OCI-M2 (cell line): ENCODE results near the gene GMNC.
"Not testable (repeated sequence)": the region's sequence is repeated elsewhere in the genome, so short reads cannot be mapped to it uniquely, and the experiment has no call there.

Experiments used
- DNase-seq: peaks from one replicate; lab custom pipeline; 2025; ENCODE audit not compliant: unreplicated experiment; lab: John Stamatoyannopoulos, UW

GMNC gene, protein sequence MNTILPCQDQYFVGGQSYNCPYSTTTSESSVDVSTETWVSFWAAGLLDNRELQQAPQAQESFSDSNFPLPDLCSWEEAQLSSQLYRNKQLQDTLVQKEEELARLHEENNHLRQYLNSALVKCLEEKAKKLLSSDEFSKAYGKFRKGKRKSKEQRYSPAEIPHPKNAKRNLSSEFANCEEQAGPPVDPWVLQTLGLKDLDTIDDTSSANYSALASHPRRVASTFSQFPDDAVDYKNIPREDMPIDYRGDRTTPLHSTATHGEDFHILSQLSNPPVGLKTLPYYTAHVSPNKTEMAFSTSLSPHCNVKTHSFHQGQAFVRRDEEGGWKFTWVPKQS

DNA sequence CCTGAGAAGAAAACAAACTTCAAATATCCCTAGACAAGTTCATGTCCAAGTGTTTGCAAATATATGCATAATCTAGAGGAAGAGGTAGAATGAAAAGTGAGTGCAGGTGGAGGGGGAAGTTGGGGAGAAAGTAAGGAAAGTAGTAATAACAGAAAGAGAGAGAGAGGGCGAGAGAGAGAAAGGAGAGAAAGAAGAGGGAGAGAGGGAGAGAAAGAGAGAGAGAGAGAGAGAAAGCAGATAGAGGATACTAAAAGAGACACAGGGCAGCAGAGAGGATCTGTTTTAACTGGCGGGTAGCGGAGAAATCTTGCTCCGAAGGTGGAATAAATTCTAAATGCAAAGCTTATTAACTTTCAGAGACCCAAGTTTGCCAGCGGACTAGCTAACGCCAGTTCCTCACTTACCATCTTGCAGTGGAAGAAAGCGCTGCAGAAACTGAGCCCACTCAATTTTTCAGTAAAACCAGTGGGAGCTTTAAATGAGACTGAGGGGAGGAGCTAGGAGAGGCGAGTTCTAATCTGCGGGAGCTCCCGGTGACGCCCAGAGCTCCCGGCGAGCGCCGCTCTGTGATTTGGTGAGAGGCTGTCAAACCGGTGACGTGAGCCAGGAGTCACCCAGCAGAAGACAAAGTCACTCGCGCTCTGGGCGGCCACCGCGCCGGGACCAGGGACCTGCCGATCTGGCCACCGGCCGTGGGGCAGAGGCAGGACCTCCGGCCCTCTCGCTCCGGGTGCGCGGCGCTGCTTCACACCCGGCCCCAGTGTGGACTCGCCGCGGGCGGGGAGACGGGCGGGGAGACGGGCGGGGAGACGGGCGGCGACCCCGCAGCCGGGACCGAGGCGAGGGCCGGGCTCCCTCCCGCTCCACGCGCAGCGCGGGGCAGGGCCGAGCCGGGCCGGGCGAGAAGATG is at the start of gene GMNC:
GMNC (minus strand) TSS at position 486 of the 910 bp plus-strand sequence; CDS start at position 407, 79 bp downstream.
- no peak for DNase-seq

DNA sequence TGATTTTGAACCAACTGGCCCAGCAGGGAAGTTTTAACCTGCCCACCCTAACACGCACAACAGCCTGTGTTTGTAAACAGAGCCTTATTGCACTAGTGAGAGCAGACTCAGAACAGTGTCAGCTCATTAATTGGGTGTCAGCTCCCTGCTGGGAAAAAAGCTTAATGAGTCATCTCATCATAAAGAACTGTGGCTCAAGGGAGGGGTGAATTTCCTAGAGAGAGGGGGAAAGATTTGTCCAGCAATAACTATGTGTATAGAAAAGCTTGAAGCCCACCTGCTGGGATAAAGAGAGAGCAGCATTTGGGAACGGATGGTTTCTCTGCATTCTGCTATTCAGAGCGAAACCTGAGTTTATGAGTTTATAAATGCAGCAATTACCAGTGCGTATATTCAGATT is 48.9 kb upstream of the GMNC start:
- no peak for DNase-seq

DNA sequence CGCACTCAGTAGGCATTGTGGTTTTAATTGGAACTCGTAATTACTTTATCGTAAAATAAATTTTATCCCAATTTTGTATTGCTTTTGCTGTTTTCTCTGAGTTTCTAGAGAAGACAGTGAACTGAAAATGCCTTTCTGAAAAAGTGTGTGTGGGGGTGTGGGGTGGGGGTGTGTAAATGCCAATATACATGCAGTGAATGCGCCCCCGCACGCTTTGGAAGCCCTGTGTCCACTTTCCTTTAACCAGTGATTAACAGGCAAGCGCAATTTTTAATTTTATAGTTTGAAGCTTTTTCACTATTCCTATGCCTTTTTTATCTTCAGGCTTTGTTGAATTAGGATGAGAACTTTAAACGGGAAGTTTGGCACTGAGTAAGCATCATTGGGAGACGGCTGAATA is 47.4 kb upstream of the GMNC start:
- DNase-seq, result no peak

DNA sequence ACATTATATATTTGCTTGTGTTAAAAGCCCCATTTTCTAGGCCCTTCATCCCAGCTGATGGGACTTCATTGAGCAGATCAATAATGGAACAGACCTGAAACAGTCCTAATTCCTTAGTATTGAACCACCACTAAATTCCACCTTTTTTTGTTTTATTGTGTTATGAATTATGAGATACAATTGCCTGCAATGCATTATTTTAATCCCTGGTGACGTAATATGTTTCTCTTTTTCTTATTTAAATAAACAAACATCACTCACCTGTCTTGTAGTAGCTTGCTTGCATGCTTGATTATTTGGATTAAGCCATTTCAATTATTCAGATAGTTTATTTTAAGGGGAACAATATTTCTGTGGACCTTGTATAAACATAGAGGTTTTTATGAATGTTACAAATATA is 40.7 kb upstream of the GMNC start:
- DNase-seq, result no peak

DNA sequence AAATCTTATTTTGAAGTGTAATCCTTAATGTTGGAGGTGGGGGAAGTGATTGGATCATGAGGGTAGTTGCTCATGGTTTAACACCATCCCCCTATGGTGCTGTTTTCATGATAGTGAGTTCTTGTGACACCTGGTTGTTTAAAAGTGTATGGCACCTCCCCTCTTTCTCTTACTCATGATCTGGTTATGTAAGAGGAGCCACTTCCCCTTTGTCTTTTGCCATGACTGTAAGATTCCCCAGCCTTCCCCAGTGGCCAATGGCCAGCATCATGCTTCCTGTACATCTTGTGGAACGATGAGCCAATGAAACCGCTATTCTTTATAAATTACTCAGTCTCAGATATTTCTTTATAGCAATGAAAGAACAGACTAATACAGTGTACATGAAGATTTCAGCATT is 39.8 kb upstream of the GMNC start:
- DNase-seq, result no peak

DNA sequence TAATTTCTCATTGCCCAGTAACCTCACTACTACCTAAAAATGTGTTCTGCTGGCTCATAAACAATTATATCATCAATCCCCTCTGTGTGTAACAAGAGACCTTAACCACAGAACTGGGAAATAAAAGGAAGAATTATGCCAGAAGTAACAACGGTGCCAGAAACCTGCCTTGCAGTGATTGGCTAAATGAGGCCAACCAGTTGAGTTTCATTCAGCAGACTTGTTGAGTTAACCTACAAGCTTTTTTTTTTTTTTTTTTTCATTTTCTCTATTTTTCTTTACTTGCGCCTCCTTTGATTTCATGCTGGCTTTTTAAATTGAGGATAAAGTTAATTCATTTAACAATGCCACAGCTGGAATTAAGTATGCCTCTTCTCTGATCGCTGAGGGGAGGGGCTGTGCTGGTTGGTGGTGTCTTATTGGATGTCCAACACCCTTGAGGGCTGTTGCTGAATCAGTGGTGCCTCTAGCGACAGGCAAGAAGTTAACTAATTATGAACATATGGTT is 30.0 kb upstream of the GMNC start:
- DNase-seq, result no peak

DNA sequence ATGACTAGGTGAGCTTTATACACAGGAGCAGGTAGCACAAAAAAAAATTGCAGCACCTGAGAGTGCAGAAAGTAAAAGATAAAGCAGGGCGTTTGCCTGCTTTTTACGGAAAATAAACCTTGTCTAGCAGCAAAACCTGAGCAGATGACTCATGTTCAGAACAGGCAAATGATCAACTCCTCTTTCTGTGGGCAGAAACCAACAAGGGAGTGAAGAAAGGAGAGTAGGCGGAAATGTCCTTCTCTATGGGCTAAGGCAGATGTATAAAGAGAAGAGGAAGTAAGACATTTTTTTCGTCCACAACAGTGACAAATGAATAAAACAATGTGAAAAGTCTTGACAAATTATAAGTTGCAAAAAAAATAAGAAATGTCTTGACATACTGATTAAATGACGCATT is 24.5 kb upstream of the GMNC start:
- no peak for DNase-seq

DNA sequence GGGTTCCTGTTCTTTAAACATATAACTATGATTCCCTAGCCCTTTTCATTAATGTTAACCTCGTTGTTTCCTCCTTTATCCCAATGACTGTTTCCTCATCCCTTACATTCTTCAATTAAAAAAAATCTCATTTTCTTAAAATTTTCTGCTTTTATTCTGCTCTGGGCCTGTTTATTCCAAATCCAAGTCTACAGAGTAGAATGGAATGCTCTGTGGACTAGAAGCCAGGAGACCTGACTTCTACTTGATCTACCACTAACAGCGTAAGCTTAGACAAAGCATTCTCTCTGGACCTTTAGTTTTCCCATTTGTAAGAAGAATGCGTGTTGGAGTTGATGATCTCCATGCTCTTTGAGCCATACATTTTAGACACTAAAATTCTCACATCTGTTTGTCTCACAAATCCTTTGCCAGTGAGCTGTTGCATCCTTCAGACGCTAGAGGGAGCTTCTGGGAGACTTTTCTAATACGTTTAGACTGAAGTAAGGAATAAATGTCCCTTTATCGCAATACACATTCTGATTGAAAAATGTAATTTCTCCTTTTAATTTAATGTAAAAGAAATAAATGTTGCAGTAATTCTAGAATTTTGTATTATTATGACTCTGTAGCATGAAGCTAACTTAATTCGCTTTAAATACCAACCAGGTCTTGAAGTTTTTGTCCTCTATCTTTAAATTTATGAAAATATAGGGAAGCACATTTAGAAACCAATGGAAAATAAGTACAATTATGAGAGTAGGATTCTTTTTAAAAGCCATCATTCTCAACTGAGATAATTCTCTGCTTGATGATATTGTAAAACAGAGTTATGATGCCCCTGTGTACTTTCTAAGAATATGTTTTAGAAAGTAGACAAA is 21.7 kb upstream of the GMNC start:
- DNase-seq, result no peak

DNA sequence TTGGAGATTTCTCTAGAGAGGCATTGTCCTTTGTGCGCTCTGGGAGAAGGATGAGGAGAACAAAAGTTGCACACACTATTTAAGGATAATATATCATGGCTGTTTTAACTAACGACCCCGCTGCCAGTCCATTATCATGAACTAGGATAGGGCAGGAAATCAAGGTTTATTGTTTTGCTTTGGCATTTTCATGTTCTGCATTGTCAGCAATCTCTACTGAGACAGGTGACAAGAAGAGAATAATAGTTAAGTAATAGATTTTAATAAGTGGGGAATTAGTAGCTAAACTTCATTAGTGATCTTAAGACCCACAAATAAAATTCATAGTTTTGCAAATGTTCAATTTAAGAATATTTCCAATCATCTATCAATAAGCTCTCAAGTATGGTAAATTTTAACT is 20.6 kb upstream of the GMNC start:
- DNase-seq, result no peak

DNA sequence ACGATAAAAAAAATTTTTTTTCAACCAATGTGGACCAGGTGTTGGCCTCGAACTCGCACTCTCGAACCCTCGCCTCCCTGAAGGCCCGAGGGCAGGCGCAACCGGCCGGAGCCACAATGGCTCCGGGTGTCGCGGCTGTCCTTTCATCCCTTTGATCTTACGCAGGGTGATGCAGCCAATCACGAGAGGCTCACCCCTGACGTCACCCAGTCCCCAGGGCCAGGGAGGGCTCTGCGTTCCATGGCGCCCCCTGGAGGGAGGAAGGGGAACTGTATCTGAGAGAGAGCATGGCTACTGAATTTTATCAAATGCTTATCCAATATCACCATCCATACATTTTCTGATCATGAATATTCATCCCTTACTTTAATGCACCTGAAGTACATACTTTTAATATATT is 15.4 kb upstream of the GMNC start:
- no peak for DNase-seq

DNA sequence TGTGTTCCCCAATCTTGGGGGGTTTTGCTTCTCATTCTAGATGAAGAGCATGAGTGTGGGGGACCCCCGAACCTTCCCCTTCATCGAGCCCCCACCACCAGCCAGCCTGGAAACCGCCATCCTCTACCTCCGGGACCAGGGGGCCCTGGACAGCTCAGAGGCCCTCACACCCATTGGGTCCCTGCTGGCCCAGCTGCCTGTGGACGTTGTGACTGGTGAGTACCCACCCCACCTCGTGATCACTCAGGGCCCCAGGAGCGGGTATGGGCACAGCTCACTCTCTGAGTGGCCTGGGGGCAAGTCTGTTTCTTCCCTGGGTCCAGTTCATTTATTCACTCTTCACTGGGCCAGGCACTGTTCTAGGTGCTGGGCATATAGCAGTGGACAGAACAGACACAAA is 13.9 kb upstream of the GMNC start:
- DNase-seq, result not testable (repeated sequence)

DNA sequence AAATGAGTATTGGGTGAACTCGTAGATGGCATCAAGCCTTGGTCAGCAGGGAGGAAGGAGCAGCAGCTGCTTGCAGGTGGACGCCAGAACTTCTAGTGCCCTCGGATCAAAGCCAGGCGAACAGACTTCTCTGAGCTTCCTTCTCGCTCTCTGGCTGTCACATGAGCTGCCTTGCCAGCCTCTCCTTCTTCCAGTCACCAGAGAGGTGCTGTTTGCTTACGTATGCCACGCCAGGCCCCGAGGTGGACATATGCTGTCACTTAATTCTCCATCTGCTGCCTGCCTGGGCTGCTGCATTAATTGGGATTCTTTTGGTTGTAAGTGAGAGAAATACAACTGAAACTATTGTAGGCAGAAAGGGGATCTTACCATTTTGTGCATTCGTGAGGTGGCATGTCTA is 12.6 kb upstream of the GMNC start:
- DNase-seq, result not testable (repeated sequence)

DNA sequence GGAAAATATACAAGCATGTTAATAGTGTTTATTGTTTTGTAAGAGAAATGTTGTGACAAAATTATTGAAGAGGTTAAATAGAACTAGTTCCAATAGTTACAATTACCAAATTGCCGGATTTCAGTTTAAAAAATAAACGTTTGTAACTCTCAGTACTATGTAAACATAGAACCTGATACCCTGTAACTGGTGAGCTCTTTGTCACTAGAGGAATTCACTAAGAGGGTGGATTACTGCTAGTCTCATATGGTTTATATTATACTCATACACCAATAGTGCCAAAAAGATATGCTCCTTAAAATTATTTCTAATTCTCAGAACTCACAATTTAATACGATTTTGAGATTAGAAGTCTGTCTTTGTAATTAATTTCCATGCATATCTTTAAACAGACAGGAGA is 7.6 kb upstream of the GMNC start:
- DNase-seq, result no peak

DNA sequence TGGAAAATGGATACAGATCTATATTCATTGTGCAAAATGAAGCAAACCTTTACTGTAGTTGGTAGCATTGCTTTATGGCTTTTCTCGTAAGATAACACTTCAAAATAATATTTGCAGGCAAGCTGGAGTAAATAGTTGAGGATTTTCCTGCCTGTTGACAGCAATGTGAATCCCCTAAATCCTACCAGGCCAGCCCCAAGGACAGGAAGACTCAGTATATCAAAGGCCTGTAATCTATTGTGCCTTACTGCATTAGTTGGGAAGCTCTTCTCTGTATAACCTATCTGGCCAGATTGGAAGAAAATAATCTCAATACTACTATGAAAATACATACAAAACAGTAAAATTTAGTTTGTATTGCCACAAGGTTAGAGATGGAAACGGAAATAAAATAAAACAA is 4.6 kb upstream of the GMNC start:
- no peak for DNase-seq

DNA sequence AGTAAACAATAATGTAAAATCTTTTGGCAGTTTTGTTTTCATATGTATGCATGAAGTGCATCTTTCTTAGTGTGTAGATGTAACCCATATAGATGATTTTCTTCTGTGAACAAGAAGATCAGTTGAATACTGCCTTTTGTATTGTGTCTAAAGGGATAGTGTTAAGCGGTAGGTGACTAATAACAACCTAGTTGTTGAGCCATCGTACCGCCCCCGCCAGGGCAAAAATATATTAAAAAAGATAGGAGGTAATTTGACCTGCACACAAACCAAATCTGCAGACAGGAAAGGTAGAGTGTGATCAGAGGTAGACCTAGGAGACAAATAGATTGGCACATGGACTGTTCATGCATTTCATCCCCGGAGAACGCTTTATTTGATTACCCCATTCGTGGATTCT is 3.3 kb upstream of the GMNC start:
- no peak for DNase-seq

DNA sequence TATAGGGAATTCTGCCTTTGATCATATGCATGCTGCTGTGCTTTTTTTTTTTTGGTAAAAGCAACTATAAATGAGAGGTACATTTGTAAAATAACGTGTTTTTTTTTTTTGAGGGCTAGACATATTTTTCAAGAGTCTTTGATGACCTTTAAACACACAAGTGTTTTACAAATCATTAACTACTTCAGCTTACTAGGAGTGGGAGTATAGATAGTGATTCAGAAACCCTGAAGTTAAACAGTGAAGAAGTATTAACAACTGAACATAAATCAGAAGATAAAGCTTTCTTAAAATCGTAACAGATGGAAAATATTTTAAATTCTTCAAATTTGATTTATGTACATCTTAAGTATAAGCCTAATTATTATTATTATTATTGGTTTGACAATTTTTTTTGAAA is 2.9 kb upstream of the GMNC start:
- DNase-seq, result no peak

DNA sequence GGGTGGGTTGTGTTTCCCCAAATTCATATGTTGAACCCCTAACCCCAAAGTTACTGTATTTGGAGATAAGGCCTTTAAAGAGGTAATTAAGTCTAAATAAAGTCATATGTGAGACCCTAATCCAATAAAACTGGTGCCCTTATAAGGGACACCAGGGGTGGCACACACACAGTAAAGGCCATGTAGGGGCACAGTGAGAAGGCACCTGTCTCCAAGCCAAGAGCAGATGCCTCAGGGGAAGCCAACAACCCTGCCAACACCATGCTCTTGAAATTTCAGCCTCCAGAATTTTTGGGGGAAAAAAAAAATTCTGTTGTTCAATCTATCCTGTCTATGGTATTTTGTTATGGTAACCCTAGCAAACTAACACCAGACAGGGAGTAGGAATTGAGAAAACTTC is 1.5 kb upstream of the GMNC start:
- DNase-seq, result no peak

DNA sequence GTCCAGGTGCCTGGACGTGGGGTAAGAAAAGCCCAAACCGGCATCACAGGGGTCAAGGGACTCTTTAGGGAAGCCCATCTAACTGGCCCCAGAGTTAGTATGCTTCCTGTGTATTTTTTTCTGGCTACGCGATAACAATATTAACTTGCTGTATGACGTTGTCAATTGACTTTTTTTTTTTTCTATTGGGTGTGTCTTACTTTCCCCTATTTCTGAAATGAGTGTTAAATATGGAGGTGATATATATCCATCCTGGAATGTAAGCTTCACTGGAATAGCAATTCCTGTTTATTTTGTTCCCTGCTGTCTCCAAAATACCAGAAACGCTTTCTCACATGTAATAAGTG is 598 bp upstream of the GMNC start:
- no peak for DNase-seq

DNA sequence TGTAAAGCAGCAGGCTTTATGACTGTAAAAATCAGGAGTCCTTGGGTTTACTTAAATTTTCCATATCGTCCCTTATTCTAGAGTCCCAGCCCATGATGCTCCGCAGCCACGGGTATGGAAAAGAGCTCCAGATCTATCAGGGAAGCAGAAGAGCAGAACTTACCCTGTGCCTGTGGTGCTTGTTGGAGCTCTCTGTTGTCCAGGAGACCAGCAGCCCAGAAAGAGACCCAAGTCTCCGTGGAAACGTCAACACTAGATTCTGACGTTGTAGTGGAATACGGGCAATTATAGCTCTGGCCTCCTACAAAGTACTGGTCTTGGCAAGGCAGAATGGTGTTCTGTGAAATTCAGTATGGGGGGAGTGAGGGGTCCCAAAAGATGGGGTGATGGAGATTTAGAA is 2.0 kb downstream of the GMNC start:
- DNase-seq, result no peak

DNA sequence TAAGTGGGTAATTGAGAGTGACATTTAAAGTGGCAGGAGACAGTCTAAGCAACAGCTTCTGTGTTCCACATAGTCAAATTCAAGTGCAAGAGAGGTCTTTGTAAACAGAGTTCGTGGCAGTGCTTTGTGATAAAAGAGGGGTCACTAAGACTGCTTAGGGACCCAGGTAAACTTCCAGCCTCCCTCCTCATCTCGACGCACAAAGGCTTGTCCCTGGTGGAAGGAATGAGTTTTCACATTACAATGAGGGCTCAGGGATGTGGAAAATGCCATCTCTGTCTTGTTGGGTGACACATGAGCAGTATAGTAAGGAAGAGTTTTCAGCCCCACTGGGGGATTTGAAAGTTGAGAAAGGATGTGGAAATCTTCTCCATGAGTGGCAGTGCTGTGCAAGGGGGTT is 7.3 kb downstream of the GMNC start:
- DNase-seq, result no peak

DNA sequence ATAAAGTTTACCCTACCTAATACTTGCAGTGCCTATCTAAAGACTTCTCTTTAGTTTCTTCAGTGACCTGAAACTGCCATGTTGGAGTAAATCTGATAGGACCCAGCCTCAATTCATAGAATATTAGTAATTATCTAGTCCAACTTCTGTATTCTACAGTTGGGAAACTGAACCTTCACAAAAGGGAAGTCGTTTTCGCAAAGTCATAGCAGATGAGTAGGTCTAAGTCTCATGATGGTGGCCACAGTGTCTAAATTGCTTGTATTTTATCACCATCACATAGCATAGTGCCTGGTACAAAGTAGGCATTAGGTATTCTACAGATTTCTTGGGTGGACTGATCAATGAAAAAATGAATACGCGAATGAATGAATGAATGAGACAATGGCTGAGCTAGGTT is 8.4 kb downstream of the GMNC start:
- no peak for DNase-seq
